Gastroesophageal sphincter (tissue), 3 donors: ENCODE data around the gene TADA1.

Experiments
- EP300 ChIP-seq: sonication (generic); formaldehyde crosslinking; IDR thresholded peaks from one replicate; pipeline ENCODE4 v1.6.1; 2017; ENCODE audit warnings: antibody characterized with exemption, mild to moderate bottlenecking
- POLR2A ChIP-seq, 2 donors: fragments of 450-650 bp; IDR thresholded peaks; one replicate each; pipeline ENCODE4 v1.6.1; 2017; ENCODE audit warnings: antibody characterized with exemption in 2 of 2, mild to moderate bottlenecking in 2 of 2, moderate library complexity in 1 of 2
- POLR2AphosphoS5 ChIP-seq: sonication (generic); formaldehyde crosslinking; IDR thresholded peaks from one replicate; pipeline ENCODE4 v1.6.1; 2017; ENCODE audit warnings: antibody characterized with exemption
- TF ChIP-seq, protein P1 (sequence below), 4 experiments: fragments of 200-600 bp in 2 of 4; fragments of 450-650 bp in 2 of 4; sonication (generic) in 1 of 4; IDR thresholded peaks; one replicate each; pipeline ENCODE4 v1.5.1; 2017 to 2019; ENCODE audit warnings: antibody characterized with exemption in 4 of 4, mild to moderate bottlenecking in 2 of 4, moderate library complexity in 2 of 4

DNA sequence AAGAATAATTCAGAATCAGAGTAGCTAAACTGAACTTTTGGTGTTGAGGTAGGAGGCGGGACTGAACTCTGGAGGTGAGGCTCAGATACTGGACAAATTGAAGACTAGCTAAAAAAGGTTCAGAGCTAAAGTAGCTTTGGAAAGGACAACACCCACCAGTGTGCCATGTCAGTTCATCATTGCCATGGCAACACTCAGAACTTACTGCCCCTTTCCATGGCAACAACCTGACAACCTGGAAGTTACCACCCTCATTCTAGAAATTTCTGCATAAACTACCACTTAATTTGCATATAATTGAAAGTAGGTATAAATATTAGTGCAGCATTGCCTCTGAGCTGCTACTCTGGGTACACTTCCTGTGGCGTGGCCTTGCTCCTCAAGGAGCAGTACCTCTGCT is 67.1 kb downstream of the TADA1 start:
- TF ChIP-seq, protein P1, sequence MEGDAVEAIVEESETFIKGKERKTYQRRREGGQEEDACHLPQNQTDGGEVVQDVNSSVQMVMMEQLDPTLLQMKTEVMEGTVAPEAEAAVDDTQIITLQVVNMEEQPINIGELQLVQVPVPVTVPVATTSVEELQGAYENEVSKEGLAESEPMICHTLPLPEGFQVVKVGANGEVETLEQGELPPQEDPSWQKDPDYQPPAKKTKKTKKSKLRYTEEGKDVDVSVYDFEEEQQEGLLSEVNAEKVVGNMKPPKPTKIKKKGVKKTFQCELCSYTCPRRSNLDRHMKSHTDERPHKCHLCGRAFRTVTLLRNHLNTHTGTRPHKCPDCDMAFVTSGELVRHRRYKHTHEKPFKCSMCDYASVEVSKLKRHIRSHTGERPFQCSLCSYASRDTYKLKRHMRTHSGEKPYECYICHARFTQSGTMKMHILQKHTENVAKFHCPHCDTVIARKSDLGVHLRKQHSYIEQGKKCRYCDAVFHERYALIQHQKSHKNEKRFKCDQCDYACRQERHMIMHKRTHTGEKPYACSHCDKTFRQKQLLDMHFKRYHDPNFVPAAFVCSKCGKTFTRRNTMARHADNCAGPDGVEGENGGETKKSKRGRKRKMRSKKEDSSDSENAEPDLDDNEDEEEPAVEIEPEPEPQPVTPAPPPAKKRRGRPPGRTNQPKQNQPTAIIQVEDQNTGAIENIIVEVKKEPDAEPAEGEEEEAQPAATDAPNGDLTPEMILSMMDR (IDR thresholded peaks at IDR 0.05): no peak
- TF ChIP-seq POLR2AphosphoS5 (no peak), POLR2A (IDR thresholded peaks at IDR 0.05) (no peak), EP300 (no peak)
